ENCODE data around the gene ATP8A1.

GRCh38 chr4:42391355-42391664 is 265.6 kb downstream of the ATP8A1 start:
- TF ChIP-seq CTCF (IDR thresholded peaks at IDR 0.05) (no peak), POLR2A (IDR thresholded peaks at IDR 0.05; ENCODE audit: low read depth) (no peak), EP300 (IDR thresholded peaks at IDR 0.05) (no peak)

Measured in esophagus muscularis mucosa (tissue), 4 donors.